OCI-M2 (cell line): ENCODE measurements around the gene NDEL1.

ENCODE experiments used
- DNase-seq: peaks from one replicate; lab custom pipeline; 2025; ENCODE audit not compliant: unreplicated experiment; lab: John Stamatoyannopoulos, UW

NDEL1 gene

DNA sequence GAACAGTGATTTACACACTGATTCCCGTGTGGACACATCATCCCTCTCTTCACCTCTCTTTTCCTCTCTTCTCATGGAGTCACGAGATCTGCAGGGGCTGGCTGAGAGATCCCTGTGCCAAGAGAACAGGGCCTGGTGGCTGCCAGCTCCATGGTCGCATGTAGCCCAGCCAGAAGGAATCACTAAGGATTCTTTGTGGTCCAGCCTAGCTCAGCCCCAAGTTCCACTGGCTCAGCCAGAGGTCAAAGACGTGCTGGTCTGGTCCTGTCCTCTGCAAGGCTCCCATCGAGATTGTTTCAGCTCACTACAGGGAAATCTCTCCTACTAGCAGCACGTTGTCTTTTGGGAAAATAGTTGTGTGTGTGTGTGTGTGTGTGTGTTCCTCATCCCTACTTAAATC lies 66.4 kb downstream of the NDEL1 start:
- no peak for DNase-seq

DNA sequence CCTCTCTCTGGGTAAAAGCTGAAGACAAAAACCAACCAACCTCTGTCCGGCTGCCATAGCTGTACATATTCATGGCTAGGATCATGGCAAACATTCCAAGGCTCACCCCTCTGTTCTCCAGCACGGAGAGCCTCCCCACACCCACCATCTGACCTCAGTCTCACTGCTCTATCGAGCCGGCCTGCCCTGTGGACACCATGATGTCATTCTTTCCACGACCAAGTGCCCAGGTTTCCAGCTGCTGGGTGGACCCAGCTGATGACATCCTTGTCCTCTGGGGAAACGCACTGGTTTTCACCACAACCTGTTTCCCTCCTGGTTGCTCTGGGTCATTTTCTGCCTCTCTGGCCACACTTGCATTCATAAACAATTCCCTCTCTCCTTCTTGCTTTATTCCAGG lies 67.7 kb downstream of the NDEL1 start:
- no peak for DNase-seq

DNA sequence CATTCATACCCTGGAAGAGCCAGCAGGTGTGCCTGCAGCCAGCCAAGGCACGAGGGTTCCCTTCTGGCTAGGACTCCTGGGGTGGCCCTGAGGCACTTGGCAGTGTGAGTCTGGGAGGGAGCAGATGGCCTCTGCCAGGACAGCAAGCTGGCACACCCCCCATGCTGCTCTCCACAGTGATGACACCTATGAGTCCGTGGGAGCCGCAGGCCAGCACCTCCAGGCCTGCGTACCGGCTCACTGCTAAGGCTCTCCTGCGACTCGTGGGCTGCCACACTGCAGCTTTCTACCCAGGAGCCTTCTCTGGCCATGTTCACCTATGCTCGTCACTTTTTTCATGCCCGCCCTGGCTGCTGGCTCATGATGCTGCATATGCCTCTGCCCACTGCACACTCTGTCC lies 68.1 kb downstream of the NDEL1 start:
- DNase-seq: no peak

DNA sequence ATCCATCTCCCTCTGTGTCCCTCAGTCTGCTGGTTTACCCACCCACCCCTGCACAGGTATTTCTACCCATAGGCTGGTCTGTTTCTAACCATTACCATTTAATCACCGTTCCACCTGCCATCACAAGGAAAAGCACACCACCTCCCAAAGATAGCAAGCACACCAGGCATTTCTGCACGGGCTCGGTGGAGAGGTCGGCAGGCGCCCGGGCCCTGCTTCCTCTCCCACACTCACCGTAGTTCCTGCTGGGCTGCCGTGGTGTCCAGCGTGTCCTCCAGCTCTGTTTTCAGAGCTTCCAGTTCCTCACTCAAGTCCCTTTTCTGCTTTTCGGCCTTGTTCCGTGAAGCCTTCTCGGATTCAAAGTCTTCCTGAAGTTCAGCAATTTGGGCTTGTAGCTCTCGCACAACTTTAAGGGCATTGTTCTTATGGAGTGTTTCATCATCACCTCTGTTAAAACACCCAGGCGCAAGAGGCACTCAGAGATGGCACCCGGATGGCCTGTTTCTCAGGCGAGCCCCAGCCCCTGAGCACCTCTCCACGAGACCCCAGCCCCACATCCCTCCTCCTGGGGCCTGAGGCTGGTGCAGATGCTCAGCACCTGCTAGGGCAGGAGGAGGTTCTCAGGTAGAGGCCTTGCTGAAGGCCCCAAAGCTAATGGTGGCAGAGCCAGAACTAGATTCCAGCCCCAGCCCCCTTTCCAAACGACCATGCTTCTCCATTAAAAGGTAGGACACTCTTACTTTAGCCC lies 69.0 kb downstream of the NDEL1 start:
- no peak for DNase-seq

DNA sequence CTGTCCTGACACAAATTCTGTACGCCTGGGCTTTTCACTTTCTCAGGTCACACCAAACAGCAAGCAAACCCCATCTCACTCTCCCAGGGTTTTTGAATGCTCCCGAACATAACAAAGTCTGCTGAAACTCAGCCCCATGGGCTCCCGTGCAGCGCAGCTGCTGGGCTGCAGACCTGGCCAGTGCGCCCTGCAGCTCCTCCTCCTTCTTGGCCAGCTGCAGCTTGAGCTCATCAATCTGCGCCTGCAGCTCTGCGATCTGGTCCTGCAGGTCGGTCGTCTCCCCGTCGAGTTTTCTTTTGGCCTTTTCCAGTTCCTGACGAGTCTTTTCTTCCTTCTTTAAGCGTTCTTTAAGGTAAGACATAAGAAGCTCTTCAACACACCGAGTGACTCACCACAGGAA lies 70.5 kb downstream of the NDEL1 start:
- DNase-seq: no peak

DNA sequence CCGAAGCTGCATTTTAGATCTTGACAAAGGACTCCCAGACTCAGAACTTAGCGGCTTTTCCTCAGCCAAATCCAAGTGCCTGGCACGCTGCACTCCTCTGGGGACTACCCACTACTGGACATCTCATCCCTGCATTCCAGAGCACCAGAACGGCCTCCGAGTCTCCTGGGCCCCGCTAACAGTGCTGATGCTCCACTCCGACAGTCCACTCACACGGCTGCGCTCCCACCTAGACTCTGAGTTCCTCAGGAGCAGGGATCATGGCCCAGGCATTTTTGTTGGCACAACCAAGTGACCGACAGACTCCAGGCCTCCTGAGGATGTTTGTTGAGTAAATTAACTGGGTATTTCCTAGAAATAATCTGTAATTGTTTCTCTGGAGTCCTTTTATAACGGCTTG lies 79.1 kb downstream of the NDEL1 start:
- DNase-seq: no peak
